ENCODE results near the gene PARL.

The PARL gene

GRCh38 chr3:183782576-183783276, 102.0 kb downstream of the PARL start:
- DNase-seq = no peak

GRCh38 chr3:183781246-183781645, 103.4 kb downstream of the PARL start:
- no peak for DNase-seq

DNA sequence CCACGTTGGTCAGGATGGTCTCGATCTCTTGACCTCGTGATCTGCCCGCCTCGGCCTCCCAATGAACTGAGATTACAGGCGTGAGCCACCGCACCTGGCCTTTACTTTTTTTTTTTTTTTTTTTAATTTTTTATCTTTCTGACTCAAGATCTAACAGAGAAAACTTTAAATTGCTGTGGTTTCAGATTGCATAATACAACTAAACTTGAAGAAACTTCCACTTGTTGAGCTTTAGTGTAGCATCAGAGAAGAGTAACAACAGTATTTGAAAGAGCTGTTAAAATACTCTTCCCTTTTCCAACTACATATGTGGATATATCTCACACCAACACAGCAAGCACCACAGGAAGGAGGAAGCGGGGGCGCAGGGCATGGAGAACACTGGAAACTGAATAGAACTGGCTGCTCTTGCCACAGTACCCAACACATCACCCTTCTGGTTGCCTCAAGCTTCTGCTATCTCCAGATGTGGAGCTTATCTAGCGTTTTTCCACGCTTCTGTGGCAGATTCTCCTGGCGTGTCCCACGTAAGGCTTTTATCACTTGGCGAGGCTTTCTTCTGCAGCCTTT, 104.7 kb downstream of the PARL start:
- no peak for DNase-seq
